ENCODE measurements around the gene PTPN1. TPM values are rescaled to one million over a fixed set of nuclear protein-coding genes. Genes with fewer than 3 reads are reported as not detected.
A peak's percentile ranks its signal among the peaks of the same experiment; 100 is the strongest.

PTPN1 gene
- polyA plus RNA-seq, 1 of the 3 experiments (the other 2 are of a cell fraction): 23.6 TPM

GRCh38 chr20:50575865-50576720 is 65.9 kb downstream of the PTPN1 start:
- peaks cover 35 to 47% of the 10 kb centered on the region in 2 experiments for H3K36me3 ChIP-seq (replicated peaks in 1 of 2; ENCODE audit: control insufficient read depth in 1 of 2, insufficient read depth in 2 of 2, low read length in 1 of 2)
- H3F3A ChIP-seq (replicated peaks; ENCODE audit: insufficient read depth): peaks cover 11% of the 10 kb centered on the region
- H3K4me1 ChIP-seq (ENCODE audit: control insufficient read depth in 1 of 2, insufficient read depth in 2 of 2, low read depth in 1 of 2, low read length in 1 of 2): peaks cover 22 to 44% of the 10 kb centered on the region in 2 experiments
- H3K27ac ChIP-seq (ENCODE audit: low read depth in 2 of 2, low read length in 1 of 2): no peak overlapping the region
- no peaks in the 10 kb centered on the region for H3K27me3 ChIP-seq (ENCODE audit: insufficient read depth)
- no peak for TF ChIP-seq EP300 (IDR thresholded peaks at IDR 0.05; ENCODE audit: borderline replicate concordance in 1 of 2, low read depth in 1 of 2, low read length in 1 of 2)
- TF ChIP-seq FOXM1 (IDR thresholded peaks at IDR 0.05; ENCODE audit: low read depth): no peak
- TF ChIP-seq, protein P1, sequence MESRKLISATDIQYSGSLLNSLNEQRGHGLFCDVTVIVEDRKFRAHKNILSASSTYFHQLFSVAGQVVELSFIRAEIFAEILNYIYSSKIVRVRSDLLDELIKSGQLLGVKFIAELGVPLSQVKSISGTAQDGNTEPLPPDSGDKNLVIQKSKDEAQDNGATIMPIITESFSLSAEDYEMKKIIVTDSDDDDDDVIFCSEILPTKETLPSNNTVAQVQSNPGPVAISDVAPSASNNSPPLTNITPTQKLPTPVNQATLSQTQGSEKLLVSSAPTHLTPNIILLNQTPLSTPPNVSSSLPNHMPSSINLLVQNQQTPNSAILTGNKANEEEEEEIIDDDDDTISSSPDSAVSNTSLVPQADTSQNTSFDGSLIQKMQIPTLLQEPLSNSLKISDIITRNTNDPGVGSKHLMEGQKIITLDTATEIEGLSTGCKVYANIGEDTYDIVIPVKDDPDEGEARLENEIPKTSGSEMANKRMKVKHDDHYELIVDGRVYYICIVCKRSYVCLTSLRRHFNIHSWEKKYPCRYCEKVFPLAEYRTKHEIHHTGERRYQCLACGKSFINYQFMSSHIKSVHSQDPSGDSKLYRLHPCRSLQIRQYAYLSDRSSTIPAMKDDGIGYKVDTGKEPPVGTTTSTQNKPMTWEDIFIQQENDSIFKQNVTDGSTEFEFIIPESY (IDR thresholded peaks at IDR 0.05; ENCODE audit: borderline replicate concordance, low read depth): no peak
- peak; percentile 74 for TF ChIP-seq RAD21 (IDR thresholded peaks at IDR 0.05; ENCODE audit: low read length)
- TF ChIP-seq, protein P2, sequence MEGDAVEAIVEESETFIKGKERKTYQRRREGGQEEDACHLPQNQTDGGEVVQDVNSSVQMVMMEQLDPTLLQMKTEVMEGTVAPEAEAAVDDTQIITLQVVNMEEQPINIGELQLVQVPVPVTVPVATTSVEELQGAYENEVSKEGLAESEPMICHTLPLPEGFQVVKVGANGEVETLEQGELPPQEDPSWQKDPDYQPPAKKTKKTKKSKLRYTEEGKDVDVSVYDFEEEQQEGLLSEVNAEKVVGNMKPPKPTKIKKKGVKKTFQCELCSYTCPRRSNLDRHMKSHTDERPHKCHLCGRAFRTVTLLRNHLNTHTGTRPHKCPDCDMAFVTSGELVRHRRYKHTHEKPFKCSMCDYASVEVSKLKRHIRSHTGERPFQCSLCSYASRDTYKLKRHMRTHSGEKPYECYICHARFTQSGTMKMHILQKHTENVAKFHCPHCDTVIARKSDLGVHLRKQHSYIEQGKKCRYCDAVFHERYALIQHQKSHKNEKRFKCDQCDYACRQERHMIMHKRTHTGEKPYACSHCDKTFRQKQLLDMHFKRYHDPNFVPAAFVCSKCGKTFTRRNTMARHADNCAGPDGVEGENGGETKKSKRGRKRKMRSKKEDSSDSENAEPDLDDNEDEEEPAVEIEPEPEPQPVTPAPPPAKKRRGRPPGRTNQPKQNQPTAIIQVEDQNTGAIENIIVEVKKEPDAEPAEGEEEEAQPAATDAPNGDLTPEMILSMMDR (IDR thresholded peaks at IDR 0.05): peak; percentile 78
- no peak for TF ChIP-seq TAF1 (IDR thresholded peaks at IDR 0.05; ENCODE audit: borderline replicate concordance, low read depth, low read length)
- TF ChIP-seq, protein P3, sequence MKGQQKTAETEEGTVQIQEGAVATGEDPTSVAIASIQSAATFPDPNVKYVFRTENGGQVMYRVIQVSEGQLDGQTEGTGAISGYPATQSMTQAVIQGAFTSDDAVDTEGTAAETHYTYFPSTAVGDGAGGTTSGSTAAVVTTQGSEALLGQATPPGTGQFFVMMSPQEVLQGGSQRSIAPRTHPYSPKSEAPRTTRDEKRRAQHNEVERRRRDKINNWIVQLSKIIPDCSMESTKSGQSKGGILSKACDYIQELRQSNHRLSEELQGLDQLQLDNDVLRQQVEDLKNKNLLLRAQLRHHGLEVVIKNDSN (IDR thresholded peaks at IDR 0.05; ENCODE audit: borderline replicate concordance, low read depth): no peak
- TF ChIP-seq SMC3 (IDR thresholded peaks at IDR 0.05; ENCODE audit: low read depth, low read length): peak; percentile 77
- no peak for TF ChIP-seq PBX3 (IDR thresholded peaks at IDR 0.05)
- H3K9me2 ChIP-seq: no peaks in the 10 kb centered on the region
- H4K20me1 ChIP-seq (ENCODE audit: insufficient read depth): peaks cover 32% of the 10 kb centered on the region
- H3K79me2 ChIP-seq (ENCODE audit: insufficient read depth): peaks cover 21% of the 10 kb centered on the region; the same call in 1 of the 2 replicates
- no peak overlapping the region for H3K4me3 ChIP-seq (ENCODE audit: low read depth in 2 of 2, low read length in 1 of 2)
- no peak overlapping the region for H3K4me2 ChIP-seq
- WGBS (ENCODE audit: low lambda C conversion rate): 79% methylated on average over 12 of the region's 12 CpGs
- ChIA-PET CTCF (interaction anchor here (0.6 to 10.6 kb wide), 26 partner anchors 9 to 397 kb away, joined by 3 to 108 read pairs (median 4); partner anchors contain the start of gene CEBPB), POLR2A (no interaction called here)
- no peaks in the 10 kb centered on the region for H3K9me3 ChIP-seq
- peak; percentile 70 for DNase-seq
- H2AFZ ChIP-seq (ENCODE audit: low read depth): no peak overlapping the region
- no peak overlapping the region for H3K9ac ChIP-seq
